ENCODE measurements around the gene GRID1. TPM values are rescaled to one million over a fixed set of nuclear protein-coding genes. Genes with fewer than 3 reads are reported as not detected.

The GRID1 gene
- polyA plus RNA-seq, 5 donors = 0.54 to 1.5 (median 1.1) TPM

DNA sequence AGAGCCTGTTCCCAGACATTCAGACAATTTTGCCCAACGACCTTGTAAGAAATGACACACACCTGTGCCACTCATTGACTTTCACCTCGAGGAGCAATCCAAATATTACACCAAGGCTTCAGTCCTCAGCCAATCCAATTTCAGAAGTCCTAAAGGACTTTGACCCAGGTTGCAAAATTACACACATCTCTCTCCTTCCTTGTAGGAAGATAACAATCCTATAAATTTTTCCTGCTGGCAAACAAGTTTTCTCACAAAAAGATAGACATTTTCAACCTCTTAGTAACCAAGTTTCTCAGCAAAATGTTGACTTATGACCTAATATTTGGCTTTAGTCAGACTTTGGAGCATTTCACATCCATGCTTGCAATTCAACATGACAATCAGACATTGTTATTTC, 745.0 kb downstream of the GRID1 start:
- DNase-seq = no peak

DNA sequence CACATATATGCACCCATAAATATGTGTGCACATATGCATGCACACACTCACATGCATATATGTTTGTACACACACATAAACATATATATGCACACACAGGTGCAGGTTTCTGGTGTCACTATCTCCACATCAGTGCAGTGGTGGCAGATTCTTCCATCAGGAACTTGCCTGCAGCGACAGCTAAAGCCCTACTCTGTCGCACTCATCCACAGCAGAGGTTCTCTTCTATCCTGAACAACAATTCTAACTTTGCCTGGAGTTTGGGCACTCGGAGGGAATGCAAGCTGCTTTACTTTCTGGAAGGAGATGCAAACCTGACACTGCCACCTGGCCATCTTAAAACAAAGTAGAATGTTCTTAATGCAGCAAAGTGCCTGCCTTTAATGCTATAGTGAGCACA, 745.8 kb downstream of the GRID1 start:
- DNase-seq = no peak

DNA sequence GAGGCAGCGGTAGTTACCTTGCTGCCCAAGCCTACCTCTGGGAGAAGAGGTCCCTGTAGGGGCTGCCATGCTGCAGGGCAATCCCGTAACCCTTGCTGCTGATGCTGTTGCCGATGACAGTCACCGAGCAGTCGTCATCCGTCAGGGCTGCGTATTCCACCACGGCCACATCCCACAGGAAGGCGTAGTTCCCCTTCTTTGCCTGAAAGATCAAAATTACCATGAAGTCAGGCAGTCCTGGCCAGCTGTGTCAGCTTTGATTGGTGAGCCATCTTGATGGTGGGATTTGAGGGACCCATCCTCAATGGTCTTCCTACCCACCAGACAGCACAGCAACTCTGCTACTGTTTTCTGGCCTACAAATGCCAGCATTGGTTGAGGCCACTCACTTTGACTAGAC, 746.8 kb downstream of the GRID1 start:
- DNase-seq = no peak

DNA sequence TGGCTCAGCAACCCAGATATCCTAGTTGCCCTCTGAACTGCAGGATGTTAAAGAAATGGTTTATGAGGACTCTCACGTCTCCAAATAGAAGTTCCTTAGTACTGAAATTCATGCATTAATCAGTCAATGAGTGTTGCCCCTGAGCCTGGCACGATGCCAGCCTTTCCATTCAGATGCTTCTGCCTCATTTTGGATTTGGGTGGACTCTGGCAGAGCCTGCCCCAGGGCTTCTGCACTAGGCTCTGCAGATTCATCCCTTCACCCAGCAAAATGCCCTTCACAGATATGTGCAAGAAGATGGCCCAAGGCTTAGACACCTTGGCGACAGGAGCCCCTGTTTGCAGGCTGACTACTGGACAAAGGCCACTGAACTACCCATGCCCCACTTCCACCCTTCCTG, 747.8 kb downstream of the GRID1 start:
- DNase-seq = no peak

DNA sequence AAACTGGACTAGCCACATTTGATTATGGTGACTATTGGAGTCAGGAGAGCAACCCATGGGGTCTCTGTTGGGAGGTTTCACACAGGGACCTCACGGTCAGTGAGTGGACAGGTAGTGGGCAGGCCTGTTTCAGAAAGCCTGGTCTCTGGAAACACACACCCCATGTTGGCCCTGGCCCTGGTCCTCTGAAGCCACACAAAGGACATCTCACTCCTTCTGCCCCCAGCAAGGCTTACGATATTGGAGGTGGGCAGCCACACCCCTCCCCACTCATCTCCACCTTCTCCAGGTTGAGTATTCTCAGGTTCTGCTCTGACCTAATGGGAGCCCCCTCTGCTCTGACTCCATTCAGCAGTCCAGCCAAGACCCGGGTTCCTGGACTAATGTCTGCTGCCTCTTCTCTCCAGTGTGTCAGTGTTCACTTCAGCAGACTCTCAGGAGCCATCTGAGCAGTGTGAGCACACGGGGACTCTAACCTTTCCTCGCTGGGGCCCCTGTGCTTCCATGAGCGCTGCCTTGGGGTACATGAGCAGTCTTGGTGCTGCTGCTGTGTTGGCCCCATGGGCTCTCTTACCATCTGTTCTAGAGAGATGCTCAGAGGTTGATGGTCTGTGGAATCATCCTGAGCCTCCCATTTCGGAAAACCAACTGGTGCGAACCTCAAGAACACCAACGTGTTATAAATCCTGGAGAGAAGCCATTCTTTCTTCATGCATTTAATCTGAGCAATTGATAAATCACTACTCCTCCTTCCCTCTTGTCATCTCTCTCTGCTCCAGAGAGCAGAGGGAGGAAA, 748.6 kb downstream of the GRID1 start:
- DNase-seq = no peak

DNA sequence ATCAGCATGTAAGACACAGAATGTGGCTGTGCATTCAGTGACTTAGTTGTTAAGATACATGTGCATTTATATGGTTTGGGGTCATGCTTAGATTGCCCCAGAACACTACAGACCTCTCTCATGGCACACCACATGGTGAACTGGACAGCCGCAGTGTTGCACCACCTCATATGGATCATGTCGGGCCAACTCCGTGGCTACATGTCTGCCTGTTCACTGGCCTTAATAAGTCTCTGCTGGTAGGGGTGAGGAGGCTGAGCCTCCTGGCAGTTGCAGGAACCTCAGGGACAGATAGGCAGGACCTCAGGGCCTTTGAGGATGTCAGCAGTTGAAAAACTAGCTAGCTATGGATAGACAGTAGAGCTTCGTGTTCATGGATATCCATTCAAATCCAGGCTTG, 751.0 kb downstream of the GRID1 start:
- no peak for DNase-seq

DNA sequence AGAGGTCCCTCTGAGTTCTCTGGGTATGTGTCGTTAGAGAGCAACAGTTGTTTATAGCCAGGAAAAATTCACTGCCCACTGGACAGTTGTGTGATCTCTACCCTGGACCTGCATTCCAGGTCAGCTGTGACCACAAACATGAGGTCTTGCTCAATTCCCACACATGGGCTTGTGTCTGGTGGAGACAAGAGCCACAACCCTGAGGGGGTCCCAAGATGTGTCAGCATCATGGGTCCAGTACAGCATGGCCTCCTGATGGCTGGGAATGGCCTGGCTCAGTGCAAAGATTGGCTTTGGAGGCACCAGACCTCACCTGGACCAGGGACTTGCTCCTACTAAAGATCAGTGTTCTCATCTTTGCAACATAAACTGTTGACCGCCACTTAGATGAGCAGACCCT, 751.6 kb downstream of the GRID1 start:
- no peak for DNase-seq

DNA sequence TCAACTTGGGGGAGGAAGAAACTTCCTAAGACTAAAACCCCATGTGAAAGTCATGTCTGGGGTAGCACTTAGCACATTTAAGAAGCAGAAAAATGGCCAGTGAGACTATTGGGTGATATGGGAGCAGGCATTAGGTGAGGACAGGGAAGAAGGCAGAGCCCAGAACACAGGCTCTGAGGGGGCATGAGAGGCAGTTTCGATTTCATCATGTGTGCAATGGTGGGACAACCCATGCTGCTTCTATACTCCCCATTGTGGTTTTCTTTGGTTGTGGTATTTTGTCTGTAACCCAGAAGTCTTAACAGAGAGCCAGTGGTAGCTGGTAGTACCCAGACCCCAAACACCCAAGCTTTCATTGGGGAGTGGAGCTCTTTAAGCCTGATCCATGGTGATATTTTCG, 752.0 kb downstream of the GRID1 start:
- DNase-seq = no peak

DNA sequence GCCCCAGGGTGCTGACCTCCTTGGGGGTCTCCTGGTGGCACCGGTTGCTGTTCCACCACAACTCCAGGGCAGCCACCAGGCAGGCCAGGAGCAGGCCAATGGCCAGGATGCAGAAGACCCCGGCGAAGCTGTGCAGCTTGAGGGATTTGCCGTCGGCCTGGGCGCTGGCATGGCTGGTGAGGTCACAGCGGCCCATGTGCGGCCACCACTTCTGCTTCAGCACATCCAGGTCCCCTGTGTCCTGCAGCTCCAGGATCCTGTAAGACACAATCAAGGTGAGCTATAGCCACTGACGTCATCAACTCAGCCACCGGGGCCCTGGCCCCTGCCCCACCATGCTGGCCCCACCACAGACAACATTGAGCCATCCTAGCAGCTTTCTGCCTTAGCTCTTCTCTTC, 753.2 kb downstream of the GRID1 start:
- no peak for DNase-seq

DNA sequence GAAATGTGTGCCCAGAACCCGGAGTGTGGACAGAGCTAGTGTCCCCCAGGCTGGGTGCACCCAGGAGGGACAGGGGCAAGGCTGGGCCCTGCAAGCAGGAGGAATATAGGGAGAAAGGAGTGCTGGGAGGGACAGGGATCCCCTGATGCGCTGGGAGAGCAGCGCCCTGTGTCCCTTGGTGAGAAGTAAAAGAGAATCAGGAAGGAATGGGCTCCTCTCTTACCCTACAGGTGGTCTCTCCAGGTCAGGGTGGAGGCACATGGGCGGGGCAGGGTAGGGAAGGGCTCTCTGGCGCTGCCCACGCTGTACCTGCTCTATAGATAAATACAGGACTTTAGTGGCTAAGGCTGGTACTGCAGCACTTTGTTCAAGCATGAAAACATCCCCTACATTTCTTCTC, 753.8 kb downstream of the GRID1 start:
- no peak for DNase-seq

DNA sequence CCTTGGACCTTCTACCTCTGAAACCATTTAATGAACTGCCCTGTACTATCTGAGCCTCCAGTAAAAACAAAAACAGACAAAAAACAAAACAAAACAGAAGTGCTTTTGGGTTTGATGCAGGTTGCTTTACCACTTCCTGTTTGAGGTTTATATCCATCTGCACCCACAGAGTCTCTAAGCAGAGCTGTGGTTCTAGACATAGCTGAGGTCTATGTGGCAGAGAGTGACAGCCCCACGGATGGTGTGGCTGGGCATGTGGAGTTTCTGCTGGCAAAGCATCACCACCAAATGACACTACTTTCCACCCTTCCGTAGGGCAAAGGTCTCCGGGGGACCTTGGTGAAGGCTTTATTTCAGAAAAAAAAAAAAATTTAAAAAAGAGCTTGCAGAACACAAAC, 754.2 kb downstream of the GRID1 start:
- no peak for DNase-seq

DNA sequence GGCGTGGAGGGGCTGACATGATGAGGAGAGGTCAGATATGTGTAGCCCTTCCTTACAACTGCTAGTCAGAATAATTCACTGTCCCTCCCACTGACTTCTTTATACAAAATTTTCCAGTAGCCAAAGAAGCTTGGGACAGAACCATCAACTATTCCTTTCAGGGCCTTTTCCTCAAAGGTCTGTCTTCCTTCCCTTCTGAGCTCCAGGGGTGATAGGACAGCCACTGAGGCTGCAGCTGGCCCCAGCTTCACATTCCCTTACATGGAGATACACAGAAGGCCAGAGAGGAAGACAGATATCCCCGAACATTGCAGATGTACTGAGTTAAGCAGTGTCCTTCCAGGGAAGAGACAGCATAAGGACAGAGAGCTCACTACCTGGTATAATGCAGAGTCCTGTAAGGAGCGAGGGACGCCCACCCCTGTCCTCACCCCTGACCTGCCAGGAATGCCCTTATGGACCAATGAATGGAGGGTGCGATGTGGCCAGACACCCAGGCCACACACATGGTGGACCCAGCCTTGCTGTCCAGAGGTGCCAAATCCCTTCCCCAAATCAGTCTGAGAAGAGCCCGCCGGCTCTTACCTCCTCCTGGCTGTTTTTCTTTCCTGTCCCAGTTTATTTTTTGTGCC, 754.7 kb downstream of the GRID1 start:
- no peak for DNase-seq

DNA sequence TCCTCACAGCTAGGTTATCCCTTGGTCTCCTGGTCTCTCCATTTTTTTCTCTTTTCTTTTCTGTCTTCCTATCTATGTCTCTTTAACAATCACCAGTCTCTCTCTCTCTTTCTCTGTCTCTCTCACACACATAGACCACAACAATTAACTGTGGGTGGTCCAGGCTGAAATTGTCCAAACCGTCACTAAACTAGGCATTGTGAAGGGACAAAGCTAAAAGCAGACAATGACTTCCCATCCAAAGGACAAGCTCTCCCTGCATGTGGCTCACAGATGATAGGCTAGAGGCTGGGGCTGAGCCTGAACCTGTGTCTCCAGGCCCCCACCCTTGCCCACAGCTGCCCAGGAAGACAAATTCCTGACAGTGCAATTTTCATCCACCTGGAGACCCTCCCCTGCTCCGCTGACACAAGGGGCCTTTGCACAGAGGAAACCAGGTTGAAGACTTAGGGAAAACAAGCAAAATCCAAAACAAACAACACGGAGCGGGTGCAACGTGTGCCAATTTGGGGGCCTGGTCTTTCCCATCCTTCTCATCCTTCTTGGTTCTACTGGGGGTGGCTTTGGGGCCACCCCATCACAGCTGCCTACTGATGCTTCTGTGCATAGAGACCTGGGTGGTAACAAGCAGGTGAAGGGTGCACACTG, 755.4 kb downstream of the GRID1 start:
- no peak for DNase-seq

DNA sequence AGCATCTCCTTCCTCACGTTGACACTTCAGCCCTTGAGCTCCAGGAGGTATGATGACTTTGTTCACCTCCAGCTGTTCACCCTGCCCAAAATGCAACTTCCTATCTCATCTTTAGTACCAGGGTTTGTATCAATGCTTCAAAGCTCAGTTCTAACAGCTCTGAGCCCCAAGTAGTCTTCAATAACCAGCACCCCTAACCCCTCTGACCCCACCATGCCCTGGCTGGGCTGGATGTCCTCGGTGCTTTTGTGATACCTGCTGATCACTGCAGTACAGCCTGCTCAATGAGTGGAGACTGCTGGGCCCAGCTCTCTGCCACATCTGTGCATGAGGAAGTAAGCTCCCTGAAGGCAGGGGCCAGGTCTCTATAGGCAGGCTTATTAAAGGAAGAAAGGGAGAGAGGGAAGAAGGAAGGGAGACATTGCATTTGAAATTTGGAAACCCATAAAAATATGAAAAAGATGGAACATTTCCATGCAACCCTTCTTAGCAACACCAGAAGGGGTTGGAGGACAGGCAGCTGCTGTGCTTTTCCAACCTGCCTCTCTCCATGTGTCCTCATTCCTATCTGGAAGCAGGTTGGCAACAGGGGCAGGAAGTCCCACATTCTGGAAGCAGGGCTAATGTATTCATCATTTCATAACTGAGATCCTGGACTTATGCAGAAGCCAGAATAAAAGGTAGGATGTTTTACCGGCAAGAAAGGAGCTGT, 756.1 kb downstream of the GRID1 start:
- no peak for DNase-seq

DNA sequence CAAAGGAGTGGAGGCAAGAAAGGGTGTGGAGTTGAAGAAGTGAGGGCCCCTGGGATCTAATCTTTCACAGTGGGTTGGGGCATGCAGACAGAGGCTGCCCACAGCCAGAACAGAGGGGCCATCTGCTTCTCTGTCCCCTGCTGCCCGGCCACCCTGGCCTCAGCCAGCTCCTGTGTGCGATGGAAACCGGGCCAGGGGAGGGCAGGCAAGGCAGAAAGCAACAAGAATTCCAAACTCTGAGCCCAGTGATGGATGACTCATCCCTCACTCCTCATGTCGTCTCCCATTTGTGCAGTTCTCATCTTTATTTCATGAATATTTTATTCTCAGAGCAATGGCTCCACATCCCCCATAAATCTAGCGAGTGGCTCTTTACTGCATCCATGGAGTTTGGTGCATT, 757.1 kb downstream of the GRID1 start:
- no peak for DNase-seq

DNA sequence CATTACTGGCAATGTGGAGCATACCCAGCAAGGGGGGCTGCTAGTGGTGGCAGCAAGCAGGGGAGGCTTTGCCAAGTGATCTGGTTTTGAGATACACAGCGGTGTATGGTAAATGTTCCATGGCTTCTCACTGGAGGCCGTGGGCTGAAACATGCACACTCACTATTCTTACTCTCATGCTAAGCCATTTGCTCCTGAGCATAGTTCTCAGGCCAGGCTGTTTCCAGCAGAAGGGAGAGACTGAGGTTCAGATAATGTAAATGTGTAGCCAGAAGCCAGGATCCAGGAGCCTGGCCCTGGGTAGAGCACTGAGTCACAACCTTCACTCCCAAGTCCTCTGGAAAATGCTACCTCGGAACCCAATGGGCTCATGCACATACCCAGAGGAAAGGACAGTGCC, 757.9 kb downstream of the GRID1 start:
- DNase-seq = no peak

DNA sequence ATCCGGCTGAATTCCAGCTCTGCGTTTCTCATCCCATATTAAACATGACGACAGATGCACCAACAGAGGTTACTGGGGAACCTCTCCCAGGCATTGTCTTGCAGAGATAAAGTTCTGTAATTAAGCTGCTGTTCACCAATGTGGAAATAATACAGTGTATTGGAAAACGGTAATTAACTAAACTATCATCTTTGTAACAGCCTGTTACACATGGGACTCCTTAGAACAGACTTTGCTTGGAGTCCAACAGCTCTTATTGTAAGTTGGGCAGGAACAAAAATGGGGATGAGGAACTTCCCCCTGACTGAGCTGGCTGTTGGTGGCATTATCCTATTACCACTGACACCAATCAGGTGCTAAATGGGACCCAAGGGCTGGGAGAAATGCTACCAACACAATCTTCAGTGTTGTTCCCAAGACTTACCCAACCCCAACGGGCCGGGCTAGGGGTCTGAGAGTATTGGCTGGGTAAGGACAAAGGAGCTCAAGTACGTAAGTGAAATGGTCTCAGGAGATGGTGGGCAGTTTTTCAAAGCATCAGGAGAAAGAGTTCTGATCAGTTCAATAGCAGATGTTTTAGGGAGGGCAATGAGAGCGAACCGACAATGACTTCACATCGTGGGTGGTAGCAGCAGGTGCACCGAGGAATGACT, 759.4 kb downstream of the GRID1 start:
- DNase-seq = no peak

DNA sequence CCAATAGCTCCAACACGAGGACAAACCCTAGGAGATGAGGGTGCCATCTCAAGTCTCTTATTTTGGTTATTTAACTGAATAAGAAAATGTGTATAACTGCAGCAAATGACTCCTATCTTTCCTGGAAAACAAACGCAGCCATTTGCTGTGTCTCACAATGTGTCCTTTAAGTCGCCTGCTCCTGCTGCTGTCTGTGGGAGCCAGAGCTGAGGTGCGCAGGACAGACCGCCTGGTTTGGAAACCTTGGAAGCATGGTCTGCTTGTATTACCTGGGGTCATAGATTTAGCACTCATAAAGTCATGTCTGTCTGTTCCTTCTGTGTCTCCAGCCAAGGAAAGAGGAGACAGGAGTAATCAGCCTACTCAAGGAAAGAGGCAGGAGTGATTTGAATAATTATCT, 760.2 kb downstream of the GRID1 start:
- DNase-seq = no peak

DNA sequence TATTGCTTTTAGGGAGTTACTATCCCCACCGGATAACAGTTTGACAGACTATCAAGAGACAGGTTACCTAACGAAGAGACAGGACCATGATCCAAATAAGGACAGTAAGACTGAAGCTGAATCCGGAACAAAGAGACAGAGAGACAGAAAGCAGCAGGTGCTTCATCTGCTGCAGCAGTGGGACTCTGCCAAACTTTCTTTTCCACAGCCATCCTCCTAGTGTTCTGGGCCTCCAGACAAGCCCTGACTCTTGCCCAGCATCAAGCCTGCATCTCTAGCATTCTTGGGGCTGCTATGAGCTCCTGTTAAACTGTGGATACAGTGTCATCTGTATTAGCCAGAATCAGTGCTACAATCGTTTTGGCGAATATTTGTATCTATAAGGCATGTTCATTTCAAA, 761.7 kb downstream of the GRID1 start:
- no peak for DNase-seq

DNA sequence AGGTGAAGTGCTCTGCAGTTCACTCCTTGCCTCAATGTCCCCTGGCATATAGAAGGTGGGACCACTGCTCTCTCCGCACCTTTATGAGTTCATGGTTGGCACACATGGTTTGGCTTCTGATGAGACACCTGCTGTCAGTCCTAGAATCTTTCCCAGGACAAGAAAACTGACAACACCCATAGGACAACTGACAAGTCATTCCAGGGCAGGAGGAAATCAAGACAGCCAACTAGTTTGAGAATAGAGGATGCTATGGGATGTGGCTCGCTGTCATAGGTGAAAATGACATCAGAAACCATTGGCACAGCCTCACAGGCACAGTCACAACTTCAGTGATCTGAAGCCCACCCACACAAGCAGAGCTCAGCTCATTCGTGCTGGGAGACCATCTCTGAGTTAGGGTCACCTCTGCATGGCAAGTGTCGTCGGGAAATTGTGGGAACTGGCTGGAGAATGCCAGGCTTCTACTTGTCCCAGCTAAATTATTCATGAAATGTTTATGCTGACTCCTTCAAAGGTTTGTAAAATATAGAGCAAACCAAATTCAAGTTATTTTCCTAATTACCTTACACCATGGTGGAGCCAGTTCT, 762.4 kb downstream of the GRID1 start:
- no peak for DNase-seq

DNA sequence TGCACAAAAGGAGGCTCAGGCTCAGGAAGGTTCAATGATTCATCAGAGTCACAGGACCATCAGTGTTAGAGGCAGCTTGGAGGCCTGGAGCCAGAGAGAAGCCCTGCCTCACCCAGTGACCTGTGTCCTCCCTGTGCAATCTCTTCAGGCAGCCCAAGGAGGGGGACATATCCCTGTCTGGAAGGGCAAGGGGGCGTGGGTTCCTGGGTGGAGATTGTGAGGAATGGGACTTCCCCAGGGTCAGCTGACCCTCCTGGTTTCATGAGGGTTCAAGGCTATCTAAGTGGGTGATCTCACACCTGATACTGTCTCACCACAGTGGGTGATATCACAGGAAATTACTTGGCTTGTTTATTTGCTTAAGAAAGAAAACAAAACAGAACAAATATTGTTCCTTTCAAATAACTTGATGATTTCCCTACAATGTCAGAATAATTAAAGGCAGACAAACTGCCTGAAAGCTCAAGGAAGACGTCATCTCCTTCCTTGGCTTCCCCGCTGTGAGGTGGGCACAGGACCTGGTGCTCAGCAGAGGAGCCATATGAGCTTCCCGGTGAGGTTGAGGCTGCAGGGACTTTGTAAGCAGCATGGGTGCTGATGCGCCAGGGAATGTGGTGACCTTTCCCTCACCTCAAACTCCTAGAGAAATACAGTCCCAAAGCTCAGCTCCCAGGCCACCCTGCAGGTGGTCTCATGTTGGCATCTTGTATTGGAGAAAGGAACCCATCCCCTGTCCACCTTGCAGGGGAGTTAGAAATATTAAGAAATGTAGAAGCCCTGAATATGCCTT, 763.2 kb downstream of the GRID1 start:
- no peak for DNase-seq

Measured in right lung (tissue), 5 donors.